ENCODE measurements around the gene HSD17B7. TPM values are rescaled to one million over a fixed set of nuclear protein-coding genes. Genes with fewer than 3 reads are reported as not detected.

Gene HSD17B7
- total RNA-seq, 2 donors from 2014 or later, result 22.0 to 26.4 TPM

- Mint-ChIP-seq H3K36me3 (ENCODE audit: insufficient read depth in 2 of 2) (no peaks in the 10 kb centered on the region), H3K27ac (no peak overlapping the region), H3K9me3 (no peaks in the 10 kb centered on the region), H3K27me3 (ENCODE audit: low read depth) (peaks cover 9% of the 10 kb centered on the region), H3K4me1 (ENCODE audit: low read depth) (no peaks in the 10 kb centered on the region), H3K4me3 (no peak overlapping the region)
- no peak for ATAC-seq (replicated peaks in 1 of 2)
- no peak for DNase-seq
Observed at GRCh38 chr1:162855461-162856150, 65.1 kb downstream of the HSD17B7 start.

GRCh38 chr1:162856260-162856659, 65.8 kb downstream of the HSD17B7 start:
- ATAC-seq (replicated peaks in 1 of 2) (no peak), DNase-seq (no peak)
- H3K27ac Mint-ChIP-seq, result no peak overlapping the region
- H3K4me3 Mint-ChIP-seq, result no peak overlapping the region
- H3K36me3 Mint-ChIP-seq (ENCODE audit: insufficient read depth in 2 of 2), result no peaks in the 10 kb centered on the region
- peaks cover 3% of the 10 kb centered on the region for H3K27me3 Mint-ChIP-seq (ENCODE audit: low read depth)
- no peaks in the 10 kb centered on the region for H3K9me3 Mint-ChIP-seq
- H3K4me1 Mint-ChIP-seq (ENCODE audit: low read depth), result no peaks in the 10 kb centered on the region

GRCh38 chr1:162857850-162858249, 67.3 kb downstream of the HSD17B7 start:
- no peak for DNase-seq
- Mint-ChIP-seq H3K9me3 (no peaks in the 10 kb centered on the region), H3K4me1 (ENCODE audit: low read depth) (no peaks in the 10 kb centered on the region)

DNA sequence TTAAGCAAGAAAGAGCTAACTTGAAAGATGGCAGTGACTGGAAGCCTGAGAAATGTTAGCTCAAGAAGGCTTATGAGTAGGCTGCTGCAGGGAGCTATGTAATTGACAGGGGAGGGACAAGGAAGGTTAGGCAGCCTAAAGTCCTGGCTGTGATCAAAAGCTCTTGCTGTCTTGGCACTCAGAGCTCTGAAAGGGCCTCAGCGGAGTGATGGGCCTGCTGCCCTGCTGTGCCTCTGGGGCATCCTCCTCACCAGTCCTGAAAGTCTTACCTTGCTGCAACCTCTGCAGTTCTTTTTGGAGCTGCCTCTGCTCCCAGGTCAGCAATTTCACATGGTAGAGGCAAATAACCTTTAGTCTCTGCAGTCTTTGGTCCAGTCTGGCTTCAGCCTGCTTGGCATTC, 68.7 kb downstream of the HSD17B7 start:
- Mint-ChIP-seq H3K36me3 (ENCODE audit: insufficient read depth in 2 of 2) (no peaks in the 10 kb centered on the region), H3K27ac (no peak overlapping the region), H3K4me1 (ENCODE audit: low read depth) (no peaks in the 10 kb centered on the region), H3K9me3 (no peaks in the 10 kb centered on the region), H3K4me3 (no peak overlapping the region), H3K27me3 (ENCODE audit: low read depth) (peaks cover 13% of the 10 kb centered on the region)
- ATAC-seq (replicated peaks in 1 of 2) (no peak), DNase-seq (no peak)

More at GRCh38 chr1:162857850-162858249, 67.3 kb downstream of the HSD17B7 start:
- Mint-ChIP-seq H3K27ac (no peak overlapping the region), H3K27me3 (ENCODE audit: low read depth) (peaks cover 13% of the 10 kb centered on the region), H3K4me3 (no peak overlapping the region), H3K36me3 (ENCODE audit: insufficient read depth in 2 of 2) (no peaks in the 10 kb centered on the region)
- ATAC-seq (replicated peaks in 1 of 2), result no peak

DNA sequence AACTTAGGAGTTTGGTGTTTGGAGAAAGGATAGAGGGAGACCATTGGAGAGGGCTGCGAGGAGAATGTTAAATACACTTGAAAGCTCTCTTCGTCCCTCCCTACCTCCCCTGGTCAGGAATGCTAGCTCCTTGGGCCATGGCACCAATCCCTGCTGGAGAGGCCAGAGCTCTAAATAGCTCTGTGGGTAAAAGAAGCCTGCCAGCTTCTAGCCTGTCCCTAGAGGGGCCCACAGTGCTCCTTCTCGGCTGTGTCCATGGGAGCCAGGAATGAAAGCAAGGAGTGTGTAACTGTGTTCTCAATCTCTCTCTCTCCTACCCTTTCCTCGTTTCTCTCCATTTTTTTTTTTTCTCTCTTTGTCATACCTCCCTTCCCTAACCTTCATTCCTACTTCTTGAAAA, 70.6 kb downstream of the HSD17B7 start, which contains the start of gene CCDC190:
Gene CCDC190 (minus strand): TSS at position 75 of the 400 bp plus-strand sequence. CDS start 1,529 bp downstream, outside the sequence.
- Mint-ChIP-seq H3K4me3 (no peak within 1 kb of the TSS), H3K27me3 (ENCODE audit: low read depth) (peaks cover 13% of the 10 kb centered on the region), H3K4me1 (ENCODE audit: low read depth) (no peaks in the 10 kb centered on the region), H3K9me3 (no peaks in the 10 kb centered on the region), H3K27ac (no peak within 1 kb of the TSS), H3K36me3 (ENCODE audit: insufficient read depth in 2 of 2) (no peaks in the 10 kb centered on the region)
- DNase-seq, result no peak
- ATAC-seq (replicated peaks in 1 of 2), result no peak

- no peak overlapping the region for H3K27ac Mint-ChIP-seq
- no peaks in the 10 kb centered on the region for H3K9me3 Mint-ChIP-seq
- ATAC-seq (replicated peaks in 1 of 2) (no peak), DNase-seq (no peak)
- no peaks in the 10 kb centered on the region for H3K36me3 Mint-ChIP-seq (ENCODE audit: insufficient read depth in 2 of 2)
- H3K27me3 Mint-ChIP-seq (ENCODE audit: low read depth), result peaks cover 13% of the 10 kb centered on the region
- no peaks in the 10 kb centered on the region for H3K4me1 Mint-ChIP-seq (ENCODE audit: low read depth)
- H3K4me3 Mint-ChIP-seq, result no peak overlapping the region
Observed at GRCh38 chr1:162861625-162862024, 71.1 kb downstream of the HSD17B7 start.

Other genes starting within 250 kb of the HSD17B7 start
- 10 to 100 TPM; 21.0 to 22.7 TPM for gene UAP1, start 229.0 kb upstream of the HSD17B7 start, total RNA-seq
- gene DDR2, start 158.2 kb upstream of the HSD17B7 start, total RNA-seq, result under 1 TPM; 0.17 to 0.25 TPM
- gene CCDC190, start 70.5 kb downstream of the HSD17B7 start, total RNA-seq, result not detected

Measured in activated T-cell treated with anti-CD3 and anti-CD28 coated beads, Interleukin-2, amount 50 U/mL, for 72 hours (primary cell).